ENCODE results near the gene JMJD8.
"Not testable (repeated sequence)": the region's sequence is repeated elsewhere in the genome, so short reads cannot be mapped to it uniquely, and the experiment has no call there.

JMJD8 gene

DNA sequence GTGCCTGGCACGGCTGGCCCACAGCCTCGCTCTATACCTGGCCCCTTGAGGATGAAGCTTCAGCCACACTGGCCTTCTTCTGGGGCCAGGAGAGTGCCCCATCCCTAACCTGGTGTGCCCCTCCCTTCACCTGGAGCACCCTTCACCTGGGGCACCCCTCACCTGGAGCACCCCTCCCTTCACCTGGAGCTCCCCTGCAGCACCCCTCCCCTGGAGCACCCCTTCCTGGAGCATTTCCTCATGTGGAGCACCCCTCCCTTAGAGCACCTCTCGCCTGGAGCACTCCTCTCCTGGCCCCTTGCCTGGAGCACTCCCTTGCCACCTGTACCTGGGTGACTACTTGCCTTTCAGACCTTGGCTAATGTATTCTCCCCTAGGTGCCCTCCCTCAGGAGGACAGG, 23.9 kb upstream of the JMJD8 start:
- no peak for DNase-seq

DNA sequence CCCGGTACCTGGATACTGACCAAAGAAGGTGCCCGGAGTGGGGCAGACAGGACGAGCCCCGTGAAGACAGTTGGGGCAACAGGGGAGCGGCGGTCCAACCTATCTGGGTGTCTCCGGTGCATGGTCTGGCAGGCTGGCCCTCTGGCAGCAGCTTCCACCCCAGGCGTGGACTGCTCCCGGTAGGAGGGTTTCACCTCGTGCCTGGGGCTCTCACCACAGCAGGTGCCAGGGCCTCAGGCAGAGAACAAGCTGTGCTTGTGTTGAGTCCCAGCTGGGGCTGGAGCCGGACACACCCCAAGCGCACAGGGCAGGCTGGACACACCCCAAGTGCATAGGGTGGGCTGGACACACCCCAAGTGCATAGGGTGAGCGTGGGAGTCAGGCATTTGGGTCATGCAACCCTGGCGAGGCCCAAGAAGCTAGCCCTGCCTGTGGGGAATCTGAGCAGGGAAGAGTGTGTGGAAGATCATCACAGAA, 23.0 kb upstream of the JMJD8 start:
- no peak for DNase-seq

DNA sequence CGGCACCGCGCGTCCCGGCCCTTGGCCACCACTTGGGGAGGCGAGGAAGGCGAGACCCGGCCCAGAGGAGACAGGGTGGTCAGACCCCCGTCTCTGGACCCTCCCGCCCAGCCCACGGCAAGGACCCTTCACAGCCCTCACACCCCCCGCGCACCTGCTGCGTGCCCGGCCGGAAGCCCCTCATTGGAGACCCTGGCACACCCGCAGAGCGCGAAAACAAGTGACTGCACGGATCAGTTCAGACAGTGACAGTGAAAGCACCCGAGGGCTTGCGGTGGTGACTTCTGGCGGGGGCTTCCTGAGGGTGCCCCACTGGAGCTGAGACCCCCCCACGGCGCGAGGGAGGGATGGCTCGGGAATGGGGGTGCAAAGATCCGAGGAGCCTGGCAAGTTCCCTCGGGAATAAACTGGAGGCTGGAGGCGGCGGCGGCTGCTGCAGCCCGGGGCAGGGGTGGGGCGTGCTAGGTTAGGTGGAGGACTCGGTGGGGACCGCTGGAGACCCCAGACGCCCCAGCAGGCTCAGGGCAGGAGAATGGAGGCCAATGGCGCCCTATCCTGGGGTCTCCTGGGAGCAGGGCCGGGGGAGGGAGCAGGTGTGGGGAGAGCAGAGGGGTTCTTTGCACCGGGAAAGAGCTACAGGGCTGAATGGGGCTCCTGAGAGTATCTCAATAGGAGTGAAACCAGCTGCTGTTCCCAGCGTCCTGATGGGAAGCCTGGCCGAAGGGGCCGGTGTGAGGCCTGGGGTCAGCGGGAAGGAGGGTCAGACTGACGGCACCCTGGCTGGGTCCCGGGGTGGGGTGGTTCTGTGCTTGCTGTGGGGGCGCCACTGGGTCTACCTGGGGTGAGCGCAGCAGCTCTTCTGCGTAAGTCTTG, 22.3 kb upstream of the JMJD8 start:
- DNase-seq = no peak

DNA sequence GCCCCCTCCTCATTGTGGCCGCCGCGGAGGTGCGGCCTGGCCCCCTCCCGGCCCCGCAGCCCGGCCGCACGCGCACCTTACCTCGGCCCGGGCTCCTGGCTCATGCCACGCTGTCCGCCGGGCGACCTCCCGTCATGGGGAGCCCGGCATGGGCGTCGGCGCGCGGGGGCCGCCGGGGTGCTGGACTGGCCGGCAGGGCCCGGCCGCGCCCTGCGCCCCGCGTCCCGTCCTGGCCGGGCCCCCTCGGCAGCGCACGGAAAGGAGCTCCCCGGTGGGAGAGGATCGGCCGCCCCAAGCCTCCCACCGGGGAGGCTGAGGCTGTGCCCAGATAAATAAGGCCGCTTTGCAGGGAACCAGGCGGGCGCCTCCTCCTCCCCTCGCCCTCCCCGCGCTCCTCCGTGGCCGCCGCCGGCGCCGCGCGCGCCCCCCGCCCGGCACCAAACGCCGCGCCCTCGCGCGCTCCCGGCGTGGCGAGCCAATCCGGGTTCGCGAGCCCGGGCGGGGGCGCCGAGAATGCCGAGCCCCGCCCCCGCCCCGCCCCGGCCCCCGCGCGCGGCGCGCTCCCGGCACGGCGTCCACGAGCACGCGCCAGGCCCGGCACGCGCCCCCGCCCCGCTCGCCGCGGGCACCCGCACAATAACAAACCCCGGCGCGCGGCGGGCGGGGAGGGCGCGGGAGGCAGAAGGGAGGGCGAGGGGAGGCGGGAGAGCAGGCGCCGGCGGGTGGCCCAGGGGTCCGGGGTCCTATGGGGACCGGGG, 21.5 kb upstream of the JMJD8 start, which contains the start of gene FBXL16:
TSS of gene FBXL16 (minus strand) at position 371 of the 758 bp plus-strand sequence. CDS start 8,396 bp downstream, outside the sequence.
- DNase-seq = no peak

DNA sequence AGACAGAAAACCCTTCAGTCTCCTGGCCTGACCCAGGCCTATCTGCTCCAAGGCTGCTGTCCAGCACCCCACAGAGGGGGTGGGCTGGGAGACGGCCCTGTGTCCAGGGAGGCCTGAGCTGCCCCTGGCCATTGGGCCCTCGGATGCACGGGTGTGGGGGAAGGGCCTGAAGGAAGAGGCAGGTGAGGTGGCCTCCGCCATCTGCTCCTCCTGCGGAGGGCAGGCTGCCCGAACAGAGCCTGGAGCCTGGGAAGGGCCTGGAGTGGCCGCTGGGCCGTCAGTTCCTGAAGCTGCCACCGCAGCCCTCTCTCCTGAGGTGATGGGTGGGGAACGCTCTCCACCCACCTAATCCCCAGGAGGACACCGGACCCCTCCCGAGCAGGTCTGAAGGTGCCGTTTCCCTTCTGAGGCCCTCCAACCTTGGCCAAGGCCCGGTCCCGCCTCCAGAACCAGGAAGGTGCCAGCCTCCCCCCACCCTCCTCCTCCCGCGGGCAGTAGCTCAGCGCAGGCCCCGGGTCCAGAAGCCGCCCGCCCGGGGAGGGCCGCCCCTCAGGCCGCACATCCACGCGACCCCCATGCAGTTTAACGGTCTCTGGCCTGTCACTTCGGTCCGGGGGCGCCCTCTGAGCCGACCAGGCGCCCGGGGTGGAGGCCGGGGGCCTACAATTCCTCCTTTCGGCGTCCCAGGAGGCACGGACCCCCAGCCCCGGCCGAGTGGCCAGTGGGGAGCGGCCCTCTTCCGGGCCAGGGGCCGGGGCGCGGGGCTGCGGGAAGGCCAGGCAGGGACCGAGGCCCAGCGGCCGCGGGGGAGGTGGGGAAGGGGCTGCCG, 20.6 kb upstream of the JMJD8 start:
- DNase-seq = no peak

DNA sequence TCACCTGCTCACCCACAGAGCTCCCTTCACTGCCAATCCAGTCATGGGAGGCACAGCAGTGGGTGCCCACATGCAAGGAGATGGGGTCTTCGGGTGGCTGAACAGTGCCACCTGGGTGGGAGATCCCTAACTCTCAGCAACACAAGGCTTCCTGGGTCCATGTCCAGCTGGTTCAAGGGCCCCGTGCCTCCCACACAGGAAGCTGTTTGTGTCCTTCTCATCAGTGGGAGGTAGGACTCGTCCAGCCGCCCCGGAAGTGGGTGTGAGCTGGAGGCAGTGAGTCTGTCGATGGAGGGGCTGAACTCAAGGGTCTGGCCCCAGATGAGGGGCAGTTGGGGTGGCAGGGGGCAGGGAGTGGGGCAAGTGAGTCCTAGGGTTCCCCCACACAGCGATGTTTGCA, 19.9 kb upstream of the JMJD8 start:
- no peak for DNase-seq

DNA sequence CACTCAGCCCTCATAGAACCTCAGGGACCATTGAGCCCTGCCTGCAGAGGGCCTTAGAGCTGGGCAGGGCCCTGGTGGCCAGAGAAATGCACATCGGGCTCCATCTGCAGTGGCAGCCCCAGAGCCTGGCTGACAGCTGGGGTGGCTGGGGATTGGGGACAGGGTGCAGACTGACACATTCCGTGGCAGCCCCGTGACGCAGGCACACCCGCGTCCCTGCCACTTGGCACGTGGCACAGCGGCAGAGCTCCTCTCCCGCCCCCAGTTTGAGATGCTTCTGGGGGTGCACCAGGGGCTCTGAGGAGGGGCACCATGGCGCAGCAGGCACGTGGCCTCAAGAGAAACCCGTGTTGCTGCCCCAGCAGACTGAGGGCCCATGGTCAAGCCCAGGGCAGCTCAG, 19.3 kb upstream of the JMJD8 start:
- DNase-seq = no peak

DNA sequence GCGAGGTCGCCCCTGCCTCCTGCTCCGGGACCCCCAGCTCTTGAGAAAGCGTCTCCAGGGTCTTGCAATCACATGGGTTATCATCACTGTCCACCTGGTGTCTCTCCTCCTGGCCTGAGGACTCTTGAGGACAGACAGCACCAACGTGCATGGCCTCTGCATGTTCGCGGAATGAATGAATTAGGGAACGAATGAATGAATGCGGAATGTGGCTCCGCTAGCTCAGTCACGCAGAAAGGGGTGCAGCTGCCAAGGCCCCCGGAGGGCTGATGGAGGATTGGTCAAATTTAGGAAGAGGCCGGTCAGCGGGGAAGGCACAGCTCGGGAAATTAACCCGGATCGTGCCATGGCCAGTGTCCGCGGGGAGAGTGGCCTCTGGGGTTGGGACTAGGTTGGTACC, 18.2 kb upstream of the JMJD8 start:
- DNase-seq = no peak

DNA sequence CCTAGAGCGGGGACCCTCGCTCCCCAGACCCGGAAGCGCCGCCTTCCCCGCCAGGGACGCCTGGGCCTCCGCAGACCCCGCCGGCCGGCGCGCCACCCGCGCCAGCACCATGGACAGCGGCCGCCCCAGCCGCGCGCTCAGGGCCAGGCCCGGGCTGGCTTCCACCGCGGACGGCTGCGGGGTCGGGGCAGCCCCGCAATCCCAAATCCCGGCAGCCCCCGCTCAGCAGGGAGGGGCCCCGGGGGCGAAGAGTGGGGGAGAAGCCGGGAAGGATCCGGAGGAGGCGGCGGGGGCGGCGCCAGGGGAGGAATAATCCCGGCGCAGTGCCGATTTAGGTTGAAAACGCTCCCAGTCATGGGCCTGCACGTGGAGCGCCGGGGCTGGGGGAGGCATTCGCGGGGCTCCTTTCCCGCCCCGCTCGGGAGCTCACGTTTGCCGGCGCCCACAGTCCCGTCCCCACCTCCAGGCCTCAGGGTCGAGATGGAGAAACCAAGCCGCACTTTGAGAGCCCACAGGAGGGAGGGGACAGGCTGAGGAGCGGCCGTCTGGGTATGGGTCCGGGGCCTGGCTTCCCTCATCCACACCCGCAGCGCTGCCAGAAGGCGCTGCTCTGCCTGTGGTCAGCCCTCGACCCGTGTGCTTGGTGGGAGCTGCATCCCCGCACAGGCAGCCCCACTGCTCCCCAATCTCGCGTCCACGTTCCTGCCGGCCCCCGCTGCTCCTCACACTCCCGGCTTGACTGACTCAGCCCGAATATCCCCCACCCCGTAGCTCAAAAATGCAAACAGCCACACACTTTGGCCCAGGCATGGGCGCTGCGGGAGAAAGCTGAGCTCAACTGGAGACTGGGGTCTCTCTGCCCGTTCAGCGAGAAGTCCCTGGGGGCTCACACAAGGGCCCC, 16.8 kb upstream of the JMJD8 start:
- no peak for DNase-seq

DNA sequence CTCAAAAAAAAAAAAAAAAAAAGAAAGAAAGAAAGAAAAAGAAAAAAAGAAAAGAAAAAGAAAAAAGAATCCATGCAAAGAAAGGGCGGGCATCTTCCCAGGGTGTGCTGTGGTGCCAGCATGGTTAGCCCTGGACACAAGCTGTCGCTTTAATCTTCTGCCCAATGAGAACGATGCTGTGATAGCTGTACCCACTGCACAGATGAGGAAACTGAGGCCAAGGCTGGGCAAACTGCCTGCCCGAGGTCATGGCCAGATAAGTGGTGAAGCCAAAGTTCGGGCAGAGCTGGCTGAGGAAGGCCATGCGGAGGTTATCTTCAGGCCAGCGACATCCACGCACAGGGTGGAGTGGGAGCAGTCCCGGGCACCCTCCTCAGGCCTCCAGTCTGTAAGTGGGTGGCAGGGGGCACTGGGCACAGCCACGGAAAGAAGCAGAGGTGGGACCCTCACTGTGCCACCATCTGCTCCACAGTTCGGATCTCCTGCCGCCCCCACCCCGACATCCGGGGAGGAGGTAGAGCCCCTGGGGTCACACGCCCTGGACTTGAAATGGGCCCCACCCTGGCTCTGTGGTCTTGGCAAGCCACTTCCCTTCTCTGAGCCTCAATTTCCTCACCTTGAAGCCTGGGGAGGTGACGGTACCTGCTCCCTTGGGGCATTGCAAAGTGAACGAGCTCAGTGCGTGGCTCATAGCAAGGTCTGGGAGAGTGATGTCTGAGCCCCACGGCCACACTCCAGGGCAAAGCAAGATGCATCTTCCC, 15.0 kb upstream of the JMJD8 start:
- no peak for DNase-seq

DNA sequence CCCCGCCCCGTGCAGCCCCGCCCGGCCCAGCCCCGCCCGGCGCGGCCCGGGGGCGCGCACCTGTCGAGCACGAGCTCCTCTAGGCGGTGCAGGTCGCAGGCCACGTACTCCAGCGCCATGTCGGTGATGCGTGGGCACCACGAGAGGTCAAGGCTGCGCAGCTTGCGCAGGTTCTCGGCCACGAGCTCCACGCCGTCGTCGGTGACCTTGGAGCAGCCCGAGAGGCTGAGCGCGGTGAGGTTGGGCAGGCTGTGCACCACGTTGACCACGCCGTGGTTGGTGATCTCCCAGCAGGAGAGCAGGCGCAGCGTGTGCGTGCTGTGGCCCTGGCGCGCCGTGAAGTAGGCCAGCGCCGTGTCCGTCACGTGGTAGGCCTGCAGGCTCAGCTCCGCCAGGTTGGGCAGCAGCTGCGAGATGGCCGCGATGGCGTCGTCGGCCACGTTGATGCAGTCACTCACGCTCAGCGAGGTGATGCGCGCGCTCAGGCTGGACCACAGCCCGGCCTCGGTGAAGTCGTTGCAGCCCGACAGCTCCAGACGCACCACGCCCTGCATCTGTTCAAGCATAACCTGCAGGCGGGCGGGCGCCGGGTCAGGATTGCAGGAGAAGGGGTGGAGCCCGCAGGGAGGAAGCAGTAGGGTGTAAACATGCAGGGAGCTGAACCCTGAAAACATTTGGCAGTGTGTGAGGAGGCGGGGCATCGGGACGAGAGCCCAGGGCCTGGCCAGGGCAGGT, 11.4 kb upstream of the JMJD8 start:
- no peak for DNase-seq

DNA sequence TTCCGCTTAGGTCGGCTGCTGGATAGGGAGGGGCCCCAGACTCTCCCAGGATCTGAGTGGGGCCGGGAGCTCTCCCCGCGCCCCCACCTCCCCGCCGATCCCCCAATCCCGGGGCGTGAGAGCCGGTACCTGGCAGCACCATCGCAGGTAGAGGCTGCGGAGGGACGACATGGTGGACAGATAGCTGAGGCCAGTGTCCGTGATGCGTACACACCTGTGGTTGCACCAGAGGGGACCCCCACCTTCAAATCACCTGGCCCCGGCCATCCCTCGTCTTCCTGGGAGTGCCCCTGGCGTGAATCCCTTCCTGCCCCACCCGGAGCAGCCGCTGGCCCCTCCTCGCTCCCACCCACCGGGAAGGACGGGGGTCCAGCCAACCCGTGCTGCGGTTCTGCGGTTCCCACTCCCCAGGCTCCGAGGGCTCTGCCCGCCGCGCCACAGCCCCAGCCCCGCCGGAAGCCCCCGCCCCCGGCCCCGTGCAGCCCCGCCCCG, 10.8 kb upstream of the JMJD8 start:
- DNase-seq = no peak

DNA sequence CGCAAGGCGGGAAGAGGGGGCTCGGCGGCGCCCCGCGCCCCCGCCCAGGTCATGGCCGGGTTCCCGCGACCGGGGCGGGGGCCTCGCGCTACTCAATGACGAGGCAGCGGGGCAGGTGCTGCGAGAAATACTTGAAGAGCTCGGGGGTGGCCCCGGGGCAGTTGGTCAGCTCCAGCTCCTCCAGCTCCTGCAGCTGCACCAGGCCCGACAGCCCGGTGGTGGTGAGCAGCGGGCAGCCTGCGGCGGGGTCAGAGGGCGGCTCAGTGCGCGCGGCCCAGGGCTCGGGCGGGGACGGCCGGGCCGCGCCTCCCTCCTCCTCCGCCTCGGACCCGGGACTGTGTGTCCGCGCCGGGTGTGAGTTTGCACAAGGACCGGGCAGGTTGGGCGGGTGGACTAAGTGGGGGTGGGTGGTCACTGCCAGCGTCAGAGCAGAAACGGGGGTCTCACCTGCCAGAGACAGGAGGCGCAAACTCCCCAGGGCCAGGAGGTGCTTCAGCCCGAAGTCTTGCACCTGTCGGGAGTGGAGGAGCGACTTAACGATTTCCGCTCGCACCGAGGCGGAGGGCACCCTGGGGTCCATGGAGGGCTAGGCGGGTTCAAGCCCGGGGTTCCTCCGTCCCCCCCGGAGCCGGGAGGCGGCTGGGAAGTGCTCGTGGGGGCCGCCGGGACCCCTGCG, 10.2 kb upstream of the JMJD8 start:
- DNase-seq = no peak

DNA sequence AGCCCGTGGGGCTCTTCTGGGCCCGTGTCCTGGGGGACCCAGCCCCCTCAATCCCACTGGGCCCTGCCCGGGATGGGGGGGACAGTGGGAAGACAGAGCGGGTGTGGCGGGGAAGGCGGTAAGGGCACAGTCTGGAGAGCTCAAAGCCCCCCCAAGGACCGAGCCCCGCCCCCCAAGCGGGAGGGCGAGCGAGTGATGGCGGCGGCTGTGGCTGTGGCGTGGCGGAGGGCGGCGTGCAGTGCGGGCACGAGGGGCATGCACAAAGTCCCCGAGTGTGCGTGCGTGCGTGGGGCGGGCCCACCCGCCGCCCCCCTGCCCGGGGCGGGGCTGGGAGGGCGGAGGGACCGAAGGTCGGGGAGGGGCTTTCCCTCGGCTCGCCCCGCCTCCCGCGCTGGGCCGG, 9.6 kb upstream of the JMJD8 start:
- no peak for DNase-seq

DNA sequence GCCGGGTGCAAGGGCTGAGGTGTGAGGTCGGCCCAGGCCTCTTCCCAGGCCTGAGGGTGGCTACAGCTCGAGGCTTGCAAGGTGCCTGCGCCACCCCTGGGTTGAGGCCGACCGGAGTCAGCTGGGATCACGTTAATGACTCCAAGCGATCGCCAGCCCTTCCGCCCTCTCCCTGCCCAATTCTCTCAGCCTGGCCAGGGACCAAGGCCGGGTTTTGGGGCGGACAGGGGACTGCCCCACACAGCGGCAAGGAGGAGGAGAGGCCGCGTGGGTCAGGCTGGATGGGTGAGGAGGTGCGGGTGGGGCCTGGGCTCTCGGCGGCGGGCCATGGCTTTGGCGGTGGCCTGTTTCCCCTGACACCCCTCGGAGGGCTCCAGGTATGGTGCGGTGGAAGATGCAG, 9.2 kb upstream of the JMJD8 start:
- DNase-seq = no peak

DNA sequence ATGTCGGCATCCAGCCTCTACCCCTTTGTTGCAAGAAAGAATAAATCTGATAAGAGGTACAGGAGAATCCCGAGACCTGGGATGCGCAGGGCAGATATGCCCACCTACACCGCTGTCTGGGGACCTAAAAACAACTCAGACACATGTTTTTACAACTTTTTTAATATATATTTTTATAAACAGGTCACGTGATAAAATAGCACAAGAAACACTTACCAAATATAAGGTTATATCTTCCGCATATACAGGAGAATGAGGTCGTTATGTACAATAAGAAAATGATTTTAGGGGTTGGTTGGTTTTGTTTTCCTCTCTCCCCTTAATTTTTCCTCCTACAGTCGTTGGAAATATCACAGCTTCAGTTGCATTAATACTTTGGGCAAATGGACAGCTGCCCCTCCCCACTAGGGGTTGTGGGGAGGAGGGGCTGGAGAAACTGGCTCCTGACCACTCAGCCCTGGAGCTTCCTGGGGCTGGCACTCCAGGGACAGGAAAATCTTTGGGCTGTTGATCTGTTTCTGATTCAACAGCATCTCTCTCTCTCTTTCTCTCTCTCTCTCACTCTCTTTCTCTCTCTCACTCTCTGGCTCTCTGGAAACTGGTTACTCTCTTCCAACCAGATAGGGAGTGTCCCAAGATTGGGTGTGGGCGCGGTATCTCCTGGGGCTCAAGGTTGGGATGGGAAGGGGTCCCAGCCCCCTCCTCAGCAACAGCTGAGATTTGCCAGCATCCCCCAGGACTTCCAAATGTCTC, 8.4 kb upstream of the JMJD8 start:
- DNase-seq = no peak

DNA sequence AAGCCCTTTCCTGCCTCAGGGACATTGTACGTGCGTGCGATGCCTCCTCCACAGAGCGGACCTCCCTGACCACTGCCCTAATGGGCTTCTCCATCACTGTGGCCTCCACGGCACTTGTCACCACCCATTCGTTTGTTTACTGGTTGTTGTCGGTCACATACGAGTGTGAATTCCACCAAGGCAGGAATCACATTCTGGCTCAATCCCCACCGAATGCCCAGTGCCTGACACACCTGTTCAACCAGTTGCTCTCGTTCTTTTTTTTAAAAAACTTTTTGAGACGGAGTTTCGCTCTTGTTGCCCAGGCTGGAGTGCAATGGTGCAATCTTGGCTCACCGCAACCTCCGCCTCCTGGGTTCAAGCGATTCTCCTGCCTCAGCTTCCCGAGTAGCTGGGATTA, 7.1 kb upstream of the JMJD8 start:
- DNase-seq = not testable (repeated sequence)

DNA sequence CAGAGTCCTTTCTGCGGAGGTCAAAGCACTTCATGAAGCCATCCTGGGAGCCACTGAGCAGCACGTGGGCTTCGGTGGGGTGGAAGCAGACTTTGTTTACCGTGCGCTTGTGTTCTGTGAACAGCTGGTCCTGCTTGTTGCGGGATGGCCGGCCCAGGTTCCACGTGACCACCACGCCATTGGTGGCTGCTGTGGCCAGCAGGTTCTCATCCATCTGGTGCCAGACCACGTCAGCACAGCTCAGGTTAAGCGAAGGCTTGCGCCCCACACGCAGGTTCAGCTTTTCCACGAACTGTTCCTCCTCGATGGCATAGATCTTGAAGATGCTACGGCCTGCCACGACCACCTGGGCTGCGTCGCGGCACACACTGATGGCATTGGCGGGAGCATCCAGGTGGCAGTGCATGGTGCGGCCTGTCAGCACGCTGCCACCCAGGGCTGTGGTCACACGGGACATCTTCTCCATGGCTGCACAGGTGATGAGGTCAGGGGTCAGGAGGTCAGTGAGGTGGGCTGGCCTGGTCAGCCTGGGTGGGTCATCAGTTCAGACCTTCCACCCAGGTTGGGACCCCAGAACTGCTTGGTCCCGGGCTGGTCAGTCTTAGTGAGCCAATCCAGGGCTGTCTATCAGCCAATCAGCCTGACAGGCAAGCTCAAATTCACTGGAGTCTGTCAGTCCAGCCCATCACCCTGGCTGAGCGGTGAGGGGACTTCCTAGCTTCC, 5.2 kb upstream of the JMJD8 start:
- no peak for DNase-seq
